Measurements from ENCODE around the gene RBM3. TPM values are rescaled to one million over a fixed set of nuclear protein-coding genes. Genes with fewer than 3 reads are reported as not detected.

The RBM3 gene
- total RNA-seq: 462 and 523 TPM in 2 replicates

DNA sequence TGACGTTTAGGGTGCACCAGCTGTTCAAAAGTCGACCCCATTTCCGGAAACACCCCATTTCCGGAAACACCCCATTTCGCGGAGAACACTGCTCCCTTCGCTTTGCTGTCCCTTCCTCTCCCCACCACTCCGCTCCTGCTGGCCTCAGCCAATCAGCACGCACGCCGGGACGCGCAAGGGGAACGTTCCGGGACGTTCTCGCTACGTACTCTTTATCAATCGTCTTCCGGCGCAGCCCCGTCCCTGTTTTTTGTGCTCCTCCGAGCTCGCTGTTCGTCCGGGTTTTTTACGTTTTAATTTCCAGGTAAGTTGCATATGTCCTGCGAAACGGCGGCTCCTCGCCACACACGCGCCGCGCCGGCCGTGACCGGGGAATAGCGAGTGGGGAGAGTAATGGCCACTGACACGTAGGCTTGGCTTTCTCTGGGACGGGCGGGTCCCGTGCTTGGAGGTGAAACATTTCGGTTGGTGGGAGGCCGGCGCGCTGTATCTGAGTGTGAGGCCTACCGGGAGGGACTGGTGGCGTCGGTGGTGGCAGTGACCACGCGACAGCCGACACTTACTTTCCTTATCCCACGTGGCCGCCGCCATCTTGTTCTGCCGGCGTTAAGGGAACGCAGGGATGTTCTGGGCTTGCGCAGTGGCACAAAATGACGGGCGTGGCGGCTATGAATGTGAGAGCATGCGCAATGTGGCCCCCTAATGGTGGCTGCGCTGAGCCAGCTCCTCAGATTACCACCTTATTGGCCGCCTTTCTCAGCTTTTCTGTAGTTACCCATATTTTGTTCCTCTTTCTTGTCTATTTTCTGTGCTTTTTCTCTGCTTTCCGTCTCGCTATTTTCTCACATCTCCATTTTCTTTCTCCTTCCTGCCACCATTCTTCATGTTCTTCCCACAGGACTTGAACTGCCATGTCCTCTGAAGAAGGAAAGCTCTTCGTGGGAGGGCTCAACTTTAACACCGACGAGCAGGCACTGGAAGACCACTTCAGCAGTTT lies at the start of gene RBM3:
RBM3 (plus strand) TSS at position 215 of the 997 bp plus-strand sequence; CDS start at position 912, 697 bp downstream.

GRCh38 chrX:48539345-48540027 lies 34.8 kb upstream of the RBM3 start, which contains the start of gene TBC1D25:
TBC1D25 (plus strand) TSS chrX:48539714; CDS start chrX:48539798, 84 bp downstream.

GRCh38 chrX:48597353-48598264 lies 23.3 kb downstream of the RBM3 start, which contains the start of gene WDR13:
WDR13 (plus strand) TSS chrX:48597492; CDS start chrX:48597997, 505 bp downstream.

Small RNAs within 50 kb of the gene (small RNA-seq; reads per million reads assigned to genes)
- gene MRPL32P1: not detected

Other genes with a start within 250 kb of the RBM3 start
- not detected in 2 replicates for gene SSX3, start 217.8 kb upstream of the RBM3 start, total RNA-seq
- not detected in 2 replicates for gene SSX4, start 190.9 kb upstream of the RBM3 start, total RNA-seq
- gene SSX4B, start 162.5 kb upstream of the RBM3 start, total RNA-seq: not detected in 2 replicates
- 10.1 and 44.5 TPM in 2 replicates for gene SLC38A5, start 104.2 kb upstream of the RBM3 start, total RNA-seq
- 67.9 and 75.7 TPM in 2 replicates for gene FTSJ1, start 98.3 kb upstream of the RBM3 start, total RNA-seq
- gene PORCN, start 65.5 kb upstream of the RBM3 start, total RNA-seq: 8.7 and 12.1 TPM in 2 replicates
- 68.3 and 87.4 TPM in 2 replicates for gene EBP, start 52.7 kb upstream of the RBM3 start, total RNA-seq
- gene TBC1D25, start 34.8 kb upstream of the RBM3 start, total RNA-seq: 8.8 and 9.7 TPM in 2 replicates
- gene WDR13, start 23.0 kb downstream of the RBM3 start, total RNA-seq: 102 and 118 TPM in 2 replicates
- 0.33 TPM in 1 of 2 replicates, not detected in the other for gene WAS, start 109.3 kb downstream of the RBM3 start, total RNA-seq
- gene SUV39H1, start 122.2 kb downstream of the RBM3 start, total RNA-seq: 6.9 and 11.2 TPM in 2 replicates
- not detected in 2 replicates for gene GLOD5, start 187.3 kb downstream of the RBM3 start, total RNA-seq
- not detected in 2 replicates for gene GATA1, start 212.1 kb downstream of the RBM3 start, total RNA-seq
- 28.4 and 43.8 TPM in 2 replicates for gene HDAC6, start 227.6 kb downstream of the RBM3 start, total RNA-seq